GM11168 (cell line): ENCODE data around the gene RAD51B.

Experiments
- in situ Hi-C: fragments of 300-500 bp; cut with MboI; formaldehyde crosslinking; loops from one replicate; pipeline ENCODE4 v1.12.0; 2022; ENCODE audit warnings: low sequenced_read_pairs; ENCODE audit not compliant: unreplicated experiment

The RAD51B gene

DNA sequence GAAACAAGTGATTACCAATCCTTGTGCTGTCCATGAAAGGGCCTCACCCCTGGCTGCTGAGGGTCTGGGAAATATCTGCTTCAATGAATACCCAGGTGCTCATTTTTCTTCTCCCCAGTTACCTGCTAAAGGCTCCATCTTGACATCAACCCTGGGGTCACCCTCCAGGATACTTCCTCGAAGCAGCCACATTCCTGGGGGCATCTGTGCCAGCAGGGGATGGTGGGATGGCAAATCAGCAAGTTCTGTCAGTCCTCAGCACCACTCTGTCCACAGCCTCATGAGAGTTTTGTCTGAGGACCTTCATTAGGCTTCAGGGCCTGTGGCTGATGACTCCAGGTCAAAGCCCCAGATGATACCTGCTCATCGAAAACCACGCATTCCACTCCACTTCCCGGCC is 848.4 kb downstream of the RAD51B start:
- in situ Hi-C loops = no loop called here

DNA sequence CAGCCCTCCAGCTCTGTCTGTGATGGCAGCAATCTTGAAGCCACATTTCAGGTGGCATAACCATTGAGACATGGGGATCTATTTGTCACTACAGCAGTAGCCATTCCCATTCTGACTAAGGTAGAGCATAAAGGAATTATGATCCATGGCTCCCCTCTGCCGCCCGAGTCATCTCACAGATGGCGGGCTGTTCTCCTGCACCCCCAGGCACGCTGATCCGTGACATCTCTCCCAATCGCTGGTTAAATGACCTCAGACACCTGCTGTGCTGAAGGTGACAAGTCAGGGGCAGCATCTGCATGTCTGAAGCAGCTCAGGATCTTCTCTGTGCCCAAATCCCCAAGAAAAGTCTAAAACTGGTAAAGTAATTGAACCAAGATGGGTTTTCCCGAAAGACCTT is 849.0 kb downstream of the RAD51B start:
- in situ Hi-C loops = no loop called here

DNA sequence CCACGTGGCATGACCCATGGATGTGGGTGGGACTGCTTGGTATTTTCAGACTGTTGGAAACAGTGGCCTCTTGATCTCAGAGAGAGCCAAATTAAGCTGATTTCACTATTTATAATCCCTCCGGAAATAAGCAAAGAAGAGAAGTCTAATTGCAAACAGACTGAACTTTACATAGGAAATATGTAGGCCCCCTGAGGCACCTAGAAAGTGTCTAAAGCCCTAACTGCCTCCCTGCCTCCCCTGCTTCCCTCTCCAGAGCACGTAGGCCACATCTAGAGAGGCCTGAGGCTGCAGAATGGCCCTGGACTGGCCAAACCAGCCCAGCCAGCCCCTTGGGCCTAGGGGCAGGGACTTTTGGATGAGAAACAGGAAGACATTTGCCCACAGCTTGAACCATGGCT is 849.5 kb downstream of the RAD51B start:
- in situ Hi-C loops = no loop called here

DNA sequence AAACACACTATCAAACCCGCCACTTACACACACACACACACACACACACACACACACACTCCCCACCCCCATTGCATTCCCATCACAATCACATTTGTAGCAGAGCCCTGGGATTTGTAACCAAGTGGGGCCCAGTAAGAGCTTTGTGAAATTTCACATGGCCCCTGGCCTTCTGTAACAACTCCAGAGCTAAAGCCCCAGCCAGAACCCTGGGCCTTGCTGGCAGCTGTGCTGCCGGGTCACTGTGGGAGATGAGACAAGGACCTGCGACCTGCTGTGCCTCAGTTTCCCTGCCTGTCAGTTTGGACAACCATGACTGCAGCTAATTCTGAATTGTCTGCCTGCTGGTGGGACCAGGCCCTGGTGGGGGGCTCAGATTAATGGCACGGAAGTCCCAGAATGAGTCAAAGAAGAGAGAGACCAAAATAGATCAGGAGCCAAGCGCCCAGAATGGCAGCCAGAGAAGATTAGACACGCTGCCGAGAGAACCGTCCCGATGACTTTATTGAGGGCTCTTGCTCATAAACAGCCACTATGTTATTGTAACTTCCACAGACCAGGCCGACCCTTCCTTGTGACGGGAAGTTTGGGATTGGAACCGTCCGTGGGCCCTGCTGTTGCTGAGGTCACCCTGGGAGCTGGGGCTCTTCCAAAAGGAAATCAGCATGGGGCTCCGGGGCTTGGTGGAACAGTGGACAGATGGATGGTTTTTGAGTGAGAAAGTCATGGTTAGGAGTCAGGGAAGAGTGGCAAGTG is 850.2 kb downstream of the RAD51B start:
- in situ Hi-C loops = no loop called here

DNA sequence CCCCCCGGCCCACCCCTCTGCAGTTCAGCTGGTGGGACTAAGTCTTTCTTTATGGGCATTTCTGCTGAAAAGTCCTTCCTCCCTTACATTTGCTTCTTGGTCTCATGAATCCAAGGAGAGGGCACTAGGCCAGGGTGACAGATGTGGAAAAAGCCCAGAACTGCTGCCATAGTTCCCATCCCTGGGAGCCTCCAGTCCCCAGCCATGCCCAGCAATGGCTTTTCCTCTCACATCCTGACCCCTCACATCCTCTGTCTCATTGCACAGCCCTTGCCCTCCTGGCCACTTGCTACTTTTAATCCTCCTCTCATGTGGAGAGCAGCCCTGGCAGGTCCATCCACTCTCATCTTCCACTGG is 850.8 kb downstream of the RAD51B start:
- in situ Hi-C loops = no loop called here

DNA sequence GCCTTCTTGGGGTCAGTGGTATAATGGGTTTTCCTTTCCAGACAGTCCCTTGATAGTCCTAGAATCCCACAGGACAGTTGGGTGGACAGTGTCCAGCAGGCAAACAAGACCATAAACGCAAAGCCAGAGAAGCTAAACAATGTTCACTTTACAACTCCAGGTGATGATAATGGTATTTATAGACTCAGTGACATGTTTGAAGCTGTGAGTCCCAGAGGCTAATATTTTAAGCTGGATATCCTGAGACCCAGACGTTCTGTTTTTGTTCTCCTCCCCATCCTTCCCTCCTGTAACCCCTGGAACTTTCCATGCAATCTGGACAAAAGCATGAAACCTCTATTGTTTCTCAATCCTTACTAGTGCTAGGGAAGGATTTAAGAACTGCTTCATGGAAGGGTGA is 852.3 kb downstream of the RAD51B start:
- in situ Hi-C loops = no loop called here

DNA sequence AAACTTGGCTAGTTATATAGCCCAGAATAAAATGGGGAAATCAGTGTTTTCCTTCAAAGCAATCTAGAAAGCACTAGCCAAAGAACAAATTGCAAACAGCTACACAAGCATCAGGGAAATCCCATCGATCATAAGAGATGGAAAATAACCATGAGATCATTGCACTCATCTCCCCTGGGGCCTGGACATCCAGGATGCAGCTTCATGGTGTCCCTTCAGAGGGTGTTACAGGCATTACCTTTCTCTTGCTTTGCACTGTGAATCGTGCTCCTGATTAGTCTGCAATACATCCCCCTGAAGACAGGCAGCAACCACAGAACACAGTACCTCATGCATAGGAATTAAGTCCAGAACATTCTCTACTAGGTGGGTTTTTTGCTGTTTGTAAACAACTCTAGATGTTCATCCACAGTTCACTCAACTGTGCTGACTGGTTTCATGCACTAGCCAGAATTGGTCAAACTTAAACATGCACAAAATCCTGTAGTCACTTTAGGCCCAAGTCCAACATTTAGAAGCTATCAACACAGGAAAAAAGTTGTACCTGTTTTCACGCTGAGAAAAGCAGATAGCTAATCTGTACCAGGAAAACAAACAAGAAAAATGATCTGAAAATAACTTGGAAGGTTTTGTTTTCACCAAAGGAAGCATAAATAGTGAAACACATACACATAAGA is 853.2 kb downstream of the RAD51B start:
- in situ Hi-C loops = no loop called here

DNA sequence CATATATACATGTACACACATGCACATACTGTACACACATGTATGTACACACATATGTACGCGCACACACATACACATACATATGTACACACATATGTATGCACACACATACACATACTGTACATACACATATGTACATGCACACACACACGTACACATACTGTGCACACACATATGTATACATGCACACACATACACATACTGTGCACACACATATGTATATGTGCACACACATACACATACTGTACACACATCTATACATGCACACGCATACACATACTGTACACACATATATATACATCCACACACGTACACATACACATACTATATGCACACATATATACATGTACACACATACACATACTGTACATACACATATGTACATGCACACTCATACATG is 853.9 kb downstream of the RAD51B start:
- in situ Hi-C loops = no loop called here

DNA sequence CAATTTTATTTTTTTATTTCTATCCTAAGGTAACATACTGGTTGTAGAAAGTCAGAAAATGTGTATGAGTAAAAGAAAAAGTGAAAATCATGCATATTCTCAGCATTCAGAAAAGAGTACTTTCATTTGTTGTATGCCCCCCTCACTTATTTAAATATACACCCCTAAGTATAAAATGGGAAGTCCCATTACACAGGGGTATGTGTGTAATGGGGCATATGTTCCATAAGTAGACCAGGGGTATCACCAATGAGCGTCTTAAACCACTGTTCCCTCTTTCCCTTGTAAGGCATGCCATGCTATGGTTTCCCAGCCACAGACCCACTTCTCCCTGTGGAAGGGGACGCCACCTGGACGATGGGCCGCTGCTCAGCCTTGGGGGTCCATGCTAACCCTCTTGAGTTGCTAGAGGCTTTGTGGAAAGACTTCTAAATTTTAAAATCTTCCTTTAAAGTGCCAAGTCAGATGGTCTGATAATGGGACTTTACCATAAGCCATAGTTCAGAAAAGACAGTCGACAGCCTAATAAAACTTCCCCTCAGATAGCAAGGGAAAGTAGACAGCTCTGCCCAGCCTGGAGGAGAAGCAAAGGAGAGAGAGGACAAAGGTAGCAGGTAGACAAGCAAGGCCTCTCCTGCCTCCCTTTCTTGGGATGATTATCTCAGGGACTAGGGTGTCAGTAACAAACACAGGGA is 855.1 kb downstream of the RAD51B start:
- in situ Hi-C loops = no loop called here

DNA sequence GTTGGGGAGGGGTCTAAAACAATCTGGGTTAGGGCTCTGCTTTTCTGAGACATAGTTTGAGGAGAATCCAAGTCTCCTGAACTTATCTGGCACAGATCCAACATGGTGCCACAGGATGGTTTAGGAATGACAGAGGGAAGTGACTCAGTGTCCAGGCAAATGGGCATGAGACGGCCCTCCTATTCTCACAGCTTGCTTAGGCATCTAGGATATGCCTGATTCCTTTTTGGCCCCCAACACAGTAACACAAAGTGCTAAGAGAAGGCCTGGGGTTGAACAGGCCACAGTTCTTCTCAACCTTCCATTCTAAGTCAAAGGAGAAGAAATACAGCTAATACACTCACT is 855.6 kb downstream of the RAD51B start:
- in situ Hi-C loops = no loop called here

DNA sequence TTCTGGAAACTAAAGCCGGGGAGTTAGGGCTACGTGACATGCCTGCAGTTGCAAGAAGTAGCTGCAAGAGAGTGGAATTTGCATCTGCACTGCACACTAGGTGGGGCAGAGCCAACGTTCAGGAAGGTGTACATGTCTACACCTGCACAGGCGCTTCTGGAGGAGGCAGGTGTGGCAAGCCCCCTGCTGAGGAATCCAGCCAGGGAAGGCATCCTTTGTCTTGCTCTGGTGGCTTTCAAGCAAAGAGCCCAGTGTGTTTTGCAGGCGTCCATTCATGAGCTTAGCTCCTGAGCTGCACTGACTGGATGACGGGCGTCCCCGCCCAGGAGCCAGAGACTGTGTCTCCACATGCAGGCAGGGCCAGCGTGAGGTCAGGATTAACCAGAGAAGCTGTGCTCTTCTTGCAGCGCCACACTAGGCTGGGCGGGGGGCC is 856.9 kb downstream of the RAD51B start:
- in situ Hi-C loops = no loop called here

DNA sequence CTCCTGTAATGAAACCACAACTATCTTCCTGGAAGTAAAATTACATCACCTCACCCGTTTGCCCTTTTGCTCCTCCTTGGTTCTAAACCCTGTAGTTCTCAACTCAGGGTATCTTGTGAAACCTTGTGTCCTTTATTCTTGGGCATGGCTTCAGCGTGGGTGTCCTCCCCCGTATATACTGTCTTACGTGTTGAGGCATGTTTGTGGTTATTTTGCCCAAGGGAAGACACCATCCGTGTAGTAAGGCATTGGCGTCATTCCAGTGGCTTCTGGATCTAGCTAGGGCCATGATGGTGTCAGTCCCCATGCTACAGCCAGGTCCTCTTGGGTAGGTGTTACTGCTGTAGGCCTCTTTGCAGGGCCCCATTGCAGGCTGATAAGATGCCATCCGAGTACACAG is 857.9 kb downstream of the RAD51B start:
- in situ Hi-C loops = no loop called here

DNA sequence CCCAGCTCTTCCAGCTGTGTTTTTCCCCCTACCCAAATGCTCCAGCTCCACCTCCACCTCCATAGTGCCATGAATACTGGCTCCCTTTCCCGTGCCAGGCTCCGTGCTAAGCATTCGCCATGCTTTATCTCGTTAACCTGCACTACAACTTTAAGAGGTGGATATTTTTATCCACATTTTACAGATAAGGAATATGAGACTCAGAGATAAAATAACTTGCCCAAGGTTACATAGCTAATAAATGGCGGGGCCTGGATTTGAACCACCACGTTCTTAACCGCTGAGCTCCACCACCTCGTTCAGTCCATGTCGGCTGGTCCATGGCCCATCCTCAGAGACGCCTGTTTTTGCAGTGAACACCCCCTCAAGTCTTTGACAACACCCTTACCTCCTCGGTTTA is 858.3 kb downstream of the RAD51B start:
- in situ Hi-C loops = no loop called here

DNA sequence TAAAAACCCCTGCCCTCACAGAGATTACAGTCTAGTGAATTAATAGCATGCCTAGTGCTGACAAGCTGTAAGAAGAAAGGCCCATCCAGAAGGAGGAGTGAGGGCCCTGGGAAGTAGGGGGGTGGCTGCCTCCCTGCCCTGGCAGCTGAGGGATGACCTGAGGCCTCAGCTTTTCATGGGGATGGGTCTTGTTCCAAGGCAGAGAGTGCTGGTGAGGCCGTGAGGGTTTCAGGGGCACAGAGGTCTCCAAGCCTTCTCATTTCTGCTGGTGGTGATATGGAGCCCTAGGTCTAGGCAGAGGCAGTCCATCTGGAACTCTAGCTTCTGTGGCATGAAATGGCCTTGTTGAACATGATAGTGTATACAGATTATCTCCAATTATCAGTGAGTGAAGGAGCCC is 858.9 kb downstream of the RAD51B start:
- in situ Hi-C loops = no loop called here

DNA sequence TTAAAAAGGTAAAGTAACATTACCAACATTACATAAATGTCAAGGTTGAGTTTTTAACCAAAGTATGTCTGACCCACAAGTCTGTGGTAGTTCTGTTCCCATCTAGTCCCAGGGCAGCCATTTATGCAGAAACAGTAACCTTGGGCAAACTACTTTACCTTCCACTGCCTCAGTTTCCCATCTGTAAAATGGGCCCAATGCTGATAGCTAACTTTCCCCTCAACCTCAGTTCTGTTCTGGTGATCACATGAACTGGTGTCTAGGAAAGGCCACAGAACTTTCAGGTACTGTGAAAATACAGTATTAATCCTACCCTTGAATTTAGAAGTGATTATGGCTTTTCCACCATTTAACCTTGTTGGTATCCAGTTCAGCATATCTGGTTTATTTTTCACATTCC is 859.7 kb downstream of the RAD51B start:
- in situ Hi-C loops = no loop called here

DNA sequence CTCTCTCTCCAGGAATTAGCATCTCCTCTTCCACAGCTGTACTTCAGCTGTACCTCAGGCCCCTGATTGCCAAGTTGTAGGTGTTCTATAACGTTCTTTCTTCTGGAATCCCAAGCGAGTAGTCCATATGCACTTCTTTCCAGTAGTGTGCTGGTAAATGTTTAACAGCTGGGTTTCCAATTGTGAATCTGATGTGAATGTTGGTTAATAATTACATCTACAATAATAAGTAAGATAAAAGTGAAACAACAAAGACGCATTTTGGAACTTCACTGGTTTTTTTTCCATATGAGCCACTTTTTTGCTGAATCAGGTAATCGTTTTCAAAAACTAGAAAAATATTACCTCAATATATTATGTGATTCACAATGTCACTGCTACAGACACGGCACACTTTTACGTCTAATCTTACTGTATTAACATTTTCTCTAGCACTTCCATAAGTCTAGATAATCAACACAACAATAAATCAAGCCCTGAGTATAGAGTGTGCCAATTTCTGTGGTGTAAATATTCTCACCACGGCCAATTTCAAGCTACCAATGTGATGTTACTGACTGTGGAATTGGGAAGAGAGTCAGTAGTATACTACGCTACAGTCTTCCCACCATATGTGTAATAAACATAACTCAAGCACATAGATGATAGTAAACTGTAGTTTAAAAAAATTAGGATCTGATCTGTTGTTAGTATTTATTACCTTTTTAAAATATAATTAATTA is 860.3 kb downstream of the RAD51B start:
- in situ Hi-C loops = no loop called here

DNA sequence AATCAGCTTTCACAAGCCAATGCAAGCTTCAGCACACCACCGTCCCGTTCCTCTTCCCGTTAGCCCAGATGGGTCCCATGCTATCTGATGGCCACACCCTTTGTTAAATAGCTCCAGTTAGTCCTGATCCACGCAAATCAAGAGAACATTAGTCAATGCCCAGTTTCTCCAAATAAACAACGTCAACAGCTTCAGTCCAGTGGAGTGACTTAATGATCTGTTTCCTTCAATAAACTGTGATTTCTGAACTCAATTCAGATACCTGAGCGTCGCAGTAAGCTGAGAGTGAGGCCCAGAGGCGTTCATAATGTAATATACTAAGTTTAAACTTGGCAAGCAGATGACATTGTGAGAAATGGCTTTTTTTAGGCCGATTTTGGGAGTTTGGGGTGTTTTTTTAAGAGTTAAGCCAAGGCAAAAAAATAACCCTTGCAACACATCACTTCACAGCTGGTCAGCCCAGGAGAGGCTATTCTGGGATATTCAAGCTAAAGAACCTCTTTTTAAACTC is 861.0 kb downstream of the RAD51B start:
- in situ Hi-C loops = no loop called here

DNA sequence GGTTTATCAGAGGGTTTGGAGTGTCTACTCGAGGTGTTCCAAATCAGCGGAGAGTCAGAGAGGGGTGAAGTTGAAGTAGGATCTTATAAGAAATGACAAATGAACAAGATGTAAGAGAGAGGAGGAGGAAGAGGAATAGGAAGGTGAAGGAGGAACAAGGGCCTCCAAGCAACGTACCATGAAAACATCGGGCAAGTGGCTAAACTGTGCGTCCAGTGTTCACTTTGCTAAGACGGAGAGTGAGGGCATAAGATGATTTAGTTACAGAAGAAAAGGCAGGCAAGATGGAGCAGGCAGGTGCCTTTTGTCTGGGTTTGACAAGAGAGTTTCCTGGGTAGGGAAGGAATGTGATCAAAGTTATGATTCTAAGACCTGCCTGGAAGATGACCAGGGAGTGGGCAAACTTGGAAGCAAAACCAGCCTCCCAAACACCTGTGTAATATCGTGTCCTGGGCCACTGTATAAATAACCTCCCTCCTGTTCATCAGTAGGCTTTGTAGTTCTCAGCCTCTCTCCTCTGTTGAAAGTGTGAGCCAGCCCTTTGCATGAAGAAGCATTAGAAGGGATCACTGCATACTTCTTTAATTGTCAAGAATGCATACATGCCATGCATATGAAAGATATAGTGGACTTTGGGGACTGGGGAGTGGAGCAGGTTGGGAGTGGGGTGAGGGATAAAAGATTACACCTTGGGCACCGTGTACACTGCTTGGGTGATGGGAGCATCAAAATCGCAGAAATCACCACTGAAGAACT is 861.9 kb downstream of the RAD51B start:
- in situ Hi-C loops = no loop called here

DNA sequence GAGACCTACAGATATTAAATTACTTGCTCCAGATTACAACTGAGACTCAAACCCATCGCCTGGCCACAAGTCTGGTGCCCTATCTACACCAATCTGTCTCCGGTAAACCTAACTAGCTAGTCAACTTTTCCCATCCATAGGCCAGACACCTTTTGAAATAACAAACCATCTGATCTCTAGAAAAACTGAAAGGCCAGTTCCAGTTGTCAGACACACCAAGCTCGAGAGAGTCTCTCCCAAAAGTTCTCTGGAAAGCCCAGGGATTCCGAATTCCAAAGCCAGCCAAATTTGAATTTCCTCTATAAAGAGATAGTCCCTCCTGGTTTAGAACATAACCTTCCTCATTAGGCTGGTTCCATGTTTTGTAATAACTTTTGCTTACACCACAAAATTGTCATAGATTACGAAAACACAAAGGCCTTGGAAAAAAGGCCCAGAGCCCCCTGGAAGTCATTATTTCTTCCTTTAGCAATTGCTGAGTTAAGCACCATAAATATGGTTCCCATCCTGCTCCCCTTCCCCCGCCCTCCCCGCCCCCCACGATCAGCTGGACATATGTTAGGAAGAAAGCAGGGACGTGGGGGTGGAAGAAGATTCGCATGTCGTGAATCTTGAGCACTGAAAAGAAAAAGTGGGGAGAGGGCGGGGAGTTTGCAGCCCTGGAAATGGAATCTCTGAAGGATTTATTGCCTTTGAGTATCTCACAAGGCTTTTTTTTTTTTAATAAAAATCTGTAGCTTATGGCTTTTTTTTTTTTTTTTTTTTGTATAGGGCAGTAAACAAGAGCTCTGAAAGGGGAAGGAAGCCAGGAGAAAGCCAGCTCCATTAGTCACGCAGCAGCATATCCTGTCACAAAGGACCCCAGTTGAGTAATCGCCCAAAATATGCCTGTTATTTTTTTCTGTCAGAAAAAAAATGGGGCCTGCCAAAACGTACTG is 862.9 kb downstream of the RAD51B start:
- in situ Hi-C loops = no loop called here
